Skeletal muscle cell (primary cell): Measurements from ENCODE around the gene HCN2.

ENCODE experiments used
- DNase-seq: peaks from one replicate; pipeline ENCODE4 v3.0.0-alpha.2; 2010; ENCODE audit warnings: low read depth
- H3K4me3 ChIP-seq: 2 replicates; pipeline ENCODE4 v1.5.1; 2011; ENCODE audit warnings: low read depth, mild to moderate bottlenecking, control low read depth, low read length, moderate library complexity

The HCN2 gene

DNA sequence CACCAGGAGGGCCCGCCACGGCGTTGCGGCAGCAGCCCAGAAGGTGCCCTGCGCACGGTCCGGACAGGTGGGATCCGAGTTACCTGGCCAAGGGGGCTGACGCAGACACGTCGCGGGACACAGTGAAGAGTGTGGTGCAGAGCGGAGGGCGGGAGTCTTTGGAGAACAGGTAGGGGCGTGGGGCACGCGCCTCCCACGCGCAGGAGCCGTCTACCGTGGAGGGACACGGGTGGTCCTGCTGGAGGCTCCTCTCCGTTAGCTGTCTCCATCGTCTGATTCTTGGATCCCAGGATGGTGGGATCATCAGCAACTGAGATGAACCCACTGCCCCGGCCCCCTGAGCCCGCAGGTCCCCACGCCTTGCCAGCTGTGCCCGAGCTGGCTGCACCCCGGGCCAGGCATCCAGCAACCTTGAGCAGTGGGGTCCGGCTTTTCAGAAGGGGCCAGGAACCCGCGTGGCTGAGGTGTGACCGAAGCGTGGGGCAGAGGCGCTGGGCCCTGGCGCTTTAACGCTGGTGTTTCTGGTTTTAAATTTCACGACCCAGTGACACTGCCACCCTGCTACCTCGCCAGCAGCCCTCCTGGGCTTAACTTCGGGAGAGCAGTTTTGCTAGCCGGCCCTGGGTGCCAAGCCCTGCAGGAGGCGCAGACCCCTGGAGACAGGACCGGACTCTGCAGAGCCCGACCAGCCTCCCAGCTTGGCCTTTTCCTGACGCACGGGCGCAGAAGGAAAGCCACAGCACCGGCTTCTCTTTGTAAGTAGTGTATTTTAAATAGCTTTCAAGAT is 57.3 kb downstream of the HCN2 start:
- no peak for DNase-seq
- H3K4me3 ChIP-seq: no peak overlapping the region

DNA sequence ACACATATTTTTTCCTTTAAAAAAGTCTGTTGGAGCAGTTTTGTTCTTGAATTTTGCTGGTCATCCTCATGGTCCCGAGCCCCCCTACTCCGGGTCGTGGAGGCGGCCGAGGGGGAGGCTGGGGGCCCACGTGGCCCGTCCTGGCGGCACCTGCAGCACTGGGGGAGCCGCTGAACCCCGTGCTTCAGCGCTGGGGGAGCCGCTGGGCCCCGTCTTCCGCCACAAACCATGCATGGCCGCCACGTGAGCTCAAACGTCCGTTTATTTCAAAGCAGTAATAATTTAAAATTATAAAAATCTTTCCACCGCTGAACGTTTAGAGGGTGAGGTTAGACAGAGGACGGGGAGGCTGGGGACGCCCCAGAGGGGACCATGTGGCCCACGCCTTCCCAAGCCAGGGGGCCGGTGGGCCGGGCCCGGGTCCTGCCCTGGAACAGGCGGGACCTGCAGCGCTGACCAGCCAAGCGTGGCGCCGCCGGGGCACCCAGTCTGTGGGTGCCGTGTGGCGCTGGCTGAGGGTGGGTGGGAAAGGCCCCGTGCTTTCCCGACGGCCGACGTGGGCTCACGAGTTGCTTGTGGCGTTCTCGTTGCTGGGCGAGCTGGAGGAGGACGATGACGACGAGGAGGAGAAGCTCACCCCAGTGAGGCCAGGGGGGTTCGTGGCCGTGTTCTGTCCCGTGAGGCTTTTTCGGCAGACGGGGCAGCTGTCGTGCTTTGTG is 58.0 kb downstream of the HCN2 start:
- H3K4me3 ChIP-seq: no peak overlapping the region
- DNase-seq: no peak

GRCh38 chr19:648305-648704 is 58.6 kb downstream of the HCN2 start:
- DNase-seq: no peak
- no peak overlapping the region for H3K4me3 ChIP-seq

- H3K4me3 ChIP-seq: no peak overlapping the region
- no peak for DNase-seq
Observed at GRCh38 chr19:648904-649801, 59.5 kb downstream of the HCN2 start.

DNA sequence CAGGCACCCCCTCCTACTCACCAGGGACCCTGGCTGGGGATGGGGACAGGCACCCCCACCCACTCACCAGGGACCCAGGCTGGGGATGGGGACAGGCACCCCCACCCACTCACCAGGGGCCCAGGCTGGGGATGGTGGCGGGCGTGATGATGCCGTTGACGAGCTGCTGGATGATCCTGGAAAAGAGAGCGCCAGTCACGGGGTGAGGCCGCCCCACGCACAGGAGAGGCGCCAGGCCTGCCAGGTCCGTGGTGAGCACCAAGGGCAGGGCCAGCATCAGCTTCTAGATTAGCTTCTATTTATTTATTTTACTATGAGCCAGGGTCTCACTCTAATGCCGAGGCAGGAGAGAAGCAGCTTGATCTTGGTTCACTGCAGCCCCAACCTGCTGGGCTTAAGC is 60.4 kb downstream of the HCN2 start:
- no peak overlapping the region for H3K4me3 ChIP-seq
- DNase-seq: no peak

DNA sequence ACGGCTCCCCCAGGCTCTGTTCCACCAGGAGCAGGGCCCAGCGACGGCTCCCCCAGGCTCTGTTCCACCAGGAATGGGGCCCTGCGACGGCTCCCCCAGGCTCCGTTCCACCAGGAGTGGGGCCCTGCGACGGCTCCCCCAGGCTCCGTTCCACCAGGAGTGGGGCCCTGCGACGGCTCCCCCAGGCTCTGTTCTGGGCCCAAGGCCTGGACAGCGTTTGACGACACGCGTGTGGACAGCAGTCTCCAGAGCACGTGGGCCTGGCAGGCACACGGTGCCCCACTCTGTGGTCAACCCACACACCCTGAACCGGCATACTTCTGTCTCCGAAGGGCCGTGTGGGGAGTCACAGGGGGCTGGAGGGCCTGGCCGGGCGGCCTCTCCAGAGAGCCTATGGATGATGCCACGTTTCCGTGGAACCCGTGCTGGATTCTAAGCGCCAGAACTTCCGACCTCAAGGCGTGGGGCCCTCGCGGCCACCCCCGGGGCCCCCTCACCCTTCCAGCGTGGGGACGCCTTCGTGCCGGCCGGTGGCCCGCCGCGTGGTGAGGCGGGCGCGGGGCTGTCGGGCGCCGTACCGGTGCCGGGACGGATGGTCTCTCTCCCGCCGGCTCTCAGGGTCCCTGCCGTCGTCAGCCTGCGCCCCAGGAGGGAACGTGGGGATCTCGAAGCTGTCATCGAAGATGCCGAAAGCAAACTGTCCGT is 61.6 kb downstream of the HCN2 start:
- no peak overlapping the region for H3K4me3 ChIP-seq
- no peak for DNase-seq

GRCh38 chr19:651991-652390 is 62.3 kb downstream of the HCN2 start:
- H3K4me3 ChIP-seq: no peak overlapping the region
- no peak for DNase-seq

- DNase-seq: no peak
- no peak overlapping the region for H3K4me3 ChIP-seq
Observed at GRCh38 chr19:652467-653389, 63.0 kb downstream of the HCN2 start.

GRCh38 chr19:653425-653824 is 63.7 kb downstream of the HCN2 start:
- H3K4me3 ChIP-seq: no peak overlapping the region
- DNase-seq: no peak

DNA sequence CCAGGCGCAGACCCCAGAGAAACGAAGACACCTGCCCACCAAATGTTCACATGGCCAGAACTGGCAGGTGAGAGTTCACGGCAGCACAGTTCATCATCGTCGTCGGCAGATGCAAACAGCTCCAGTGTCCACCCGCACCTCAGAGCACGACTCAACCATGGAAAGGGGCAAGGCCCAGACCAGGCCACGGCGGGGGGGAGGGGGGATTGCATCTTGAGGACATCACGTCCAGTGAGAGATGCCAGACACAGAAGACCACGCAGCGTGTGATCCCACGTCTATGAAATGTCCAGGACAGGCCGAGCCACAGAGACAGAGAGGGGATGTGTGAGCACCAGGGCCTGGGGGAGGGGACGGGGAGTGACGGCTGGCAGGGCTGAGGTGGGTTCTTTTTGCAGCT is 66.0 kb downstream of the HCN2 start:
- DNase-seq: no peak
- H3K4me3 ChIP-seq: no peak overlapping the region

GRCh38 chr19:656751-657559 is 67.3 kb downstream of the HCN2 start:
- DNase-seq: no peak
- H3K4me3 ChIP-seq: no peak overlapping the region

- DNase-seq: no peak
- no peak overlapping the region for H3K4me3 ChIP-seq
Observed at GRCh38 chr19:657611-658010, 67.9 kb downstream of the HCN2 start.

- no peak for DNase-seq
Observed at GRCh38 chr19:658059-658839, 68.6 kb downstream of the HCN2 start.

GRCh38 chr19:658916-659839 is 69.5 kb downstream of the HCN2 start:
- H3K4me3 ChIP-seq: no peak overlapping the region
- DNase-seq: no peak

More at GRCh38 chr19:658059-658839, 68.6 kb downstream of the HCN2 start:
- no peak overlapping the region for H3K4me3 ChIP-seq

GRCh38 chr19:660793-661426 is 71.2 kb downstream of the HCN2 start:
- no peak for DNase-seq
- H3K4me3 ChIP-seq: peak overlapping the region; percentile 95
